Body of pancreas (tissue), 4 donors: ENCODE data around the gene KREMEN1. TPM values are rescaled to one million over a fixed set of nuclear protein-coding genes. Genes with fewer than 3 reads are reported as not detected.

Source experiments
- ATAC-seq: fragments of 150-250 bp; one replicate; pipeline ENCODE4 v1.9.1; 2016
- DNase-seq, 4 donors: peaks; one replicate each; pipeline ENCODE4 v3.0.0-alpha.2; 2019
- H3K27ac ChIP-seq, 4 donors: fragments of 200-600 bp; sonication (generic); 1 replicate in 3 of 4; 2 replicates in 1 of 4; pipeline versions ENCODE4 v1.5.1 to v1.6.1; 2016 to 2019; ENCODE audit warnings: mild to moderate bottlenecking in 1 of 4, mixed read lengths in 1 of 4, moderate library complexity in 1 of 4
- H3K27me3 ChIP-seq, 2 donors: fragments of 200-600 bp; sonication (generic); one replicate each; pipeline ENCODE4 v1.6.0; 2016; ENCODE audit warnings: mild to moderate bottlenecking in 1 of 2
- H3K36me3 ChIP-seq, 2 donors: fragments of 200-600 bp; sonication (generic); replicated peaks in 1 of 2; 2 replicates each; pipeline ENCODE4 v1.5.1; 2016; ENCODE audit warnings: low read depth in 2 of 2; ENCODE audit not compliant: insufficient read depth in 1 of 2
- H3K4me1 ChIP-seq: fragments of 200-600 bp; sonication (generic); one replicate; pipeline ENCODE4 v1.6.0; 2016
- H3K4me3 ChIP-seq, 2 donors: fragments of 200-600 bp; sonication (generic); 1 replicate in 1 of 2; 2 replicates in 1 of 2; pipeline ENCODE4 v1.5.1; 2016 to 2019
- H3K9me3 ChIP-seq, 3 donors: fragments of 200-600 bp; sonication (generic); 1 replicate in 2 of 3; 2 replicates in 1 of 3; pipeline ENCODE4 v1.5.1; 2016
- POLR2A ChIP-seq, 3 donors: fragments of 450-650 bp; IDR thresholded peaks; one replicate each; pipeline ENCODE4 v1.6.1; 2016; ENCODE audit warnings: antibody characterized with exemption in 3 of 3, mild to moderate bottlenecking in 2 of 3
- WGBS, 2 donors: methylation state at CpG; one replicate each; pipeline ENCODE4 v1.1.5; 2017; 5-methylcytosine and 5-hydroxymethylcytosine counted together
- intact Hi-C: fragments of 100-400 bp; cut with DNase I; formaldehyde crosslinking; loops from one replicate; pipeline ENCODE4 v1.15.1; 2023
- total RNA-seq, 2 donors: library from RNA; depleted of rRNA; stranded (reverse); fragments of >200 nt; gene quantifications; one replicate each; pipeline ENCODE4 v1.1.0, GENCODE V29; 2016
- TF ChIP-seq, protein P1 (sequence below), 7 experiments: fragments of 450-650 bp in 4 of 7; fragments of 200-600 bp in 3 of 7; sonication (generic) in 3 of 7; IDR thresholded peaks; one replicate each; pipeline ENCODE4 v1.5.1; 2016 to 2019; ENCODE audit warnings: antibody characterized with exemption in 7 of 7

The KREMEN1 gene
- total RNA-seq, 2 donors from 2014 or later, result 6.6 to 7.3 TPM

DNA sequence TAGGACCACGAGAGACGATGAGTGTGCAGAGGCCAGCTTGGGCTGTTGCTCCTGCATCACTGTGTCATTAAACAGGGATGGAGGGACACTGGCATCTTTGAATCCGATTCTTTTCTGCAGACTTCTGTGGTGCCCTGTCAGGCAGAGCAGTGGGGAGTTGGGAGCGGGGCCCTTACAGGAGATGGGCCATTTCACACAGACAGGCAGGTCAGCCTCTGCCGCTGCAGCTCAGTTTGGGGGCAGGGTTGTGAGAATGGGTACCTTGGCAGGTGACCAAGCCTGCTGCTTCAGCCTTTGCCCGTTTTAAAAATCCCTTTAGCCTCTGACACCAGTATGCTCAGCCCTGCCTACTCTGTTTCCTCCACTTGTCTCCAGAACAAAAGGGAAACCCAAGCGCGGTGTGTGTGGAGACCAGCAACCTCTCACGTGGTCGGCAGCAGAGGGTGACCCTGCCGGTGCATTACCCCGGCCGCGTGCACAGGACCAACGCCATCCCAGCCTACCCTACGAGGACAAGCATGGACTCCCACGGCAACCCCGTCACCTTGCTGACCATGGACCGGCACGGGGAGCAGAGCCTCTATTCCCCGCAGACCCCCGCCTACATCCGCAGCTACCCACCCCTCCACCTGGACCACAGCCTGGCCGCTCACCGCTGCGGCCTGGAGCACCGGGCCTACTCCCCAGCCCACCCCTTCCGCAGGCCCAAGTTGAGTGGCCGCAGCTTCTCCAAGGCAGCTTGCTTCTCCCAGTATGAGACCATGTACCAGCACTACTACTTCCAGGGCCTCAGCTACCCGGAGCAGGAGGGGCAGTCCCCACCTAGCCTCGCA lies 23.8 kb upstream of the KREMEN1 start:
- TF ChIP-seq, protein P1, sequence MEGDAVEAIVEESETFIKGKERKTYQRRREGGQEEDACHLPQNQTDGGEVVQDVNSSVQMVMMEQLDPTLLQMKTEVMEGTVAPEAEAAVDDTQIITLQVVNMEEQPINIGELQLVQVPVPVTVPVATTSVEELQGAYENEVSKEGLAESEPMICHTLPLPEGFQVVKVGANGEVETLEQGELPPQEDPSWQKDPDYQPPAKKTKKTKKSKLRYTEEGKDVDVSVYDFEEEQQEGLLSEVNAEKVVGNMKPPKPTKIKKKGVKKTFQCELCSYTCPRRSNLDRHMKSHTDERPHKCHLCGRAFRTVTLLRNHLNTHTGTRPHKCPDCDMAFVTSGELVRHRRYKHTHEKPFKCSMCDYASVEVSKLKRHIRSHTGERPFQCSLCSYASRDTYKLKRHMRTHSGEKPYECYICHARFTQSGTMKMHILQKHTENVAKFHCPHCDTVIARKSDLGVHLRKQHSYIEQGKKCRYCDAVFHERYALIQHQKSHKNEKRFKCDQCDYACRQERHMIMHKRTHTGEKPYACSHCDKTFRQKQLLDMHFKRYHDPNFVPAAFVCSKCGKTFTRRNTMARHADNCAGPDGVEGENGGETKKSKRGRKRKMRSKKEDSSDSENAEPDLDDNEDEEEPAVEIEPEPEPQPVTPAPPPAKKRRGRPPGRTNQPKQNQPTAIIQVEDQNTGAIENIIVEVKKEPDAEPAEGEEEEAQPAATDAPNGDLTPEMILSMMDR (IDR thresholded peaks at IDR 0.05), result no peak
- DNase-seq, result no peak
- no peaks in the 10 kb centered on the region for H3K9me3 ChIP-seq
- H3K4me3 ChIP-seq, result no peak overlapping the region
- H3K4me1 ChIP-seq, result no peaks in the 10 kb centered on the region
- 90 to 94% methylated on average over 17 to 31 of the region's 31 CpGs for WGBS, 2 donors
- no peak overlapping the region for H3K27ac ChIP-seq
- H3K27me3 ChIP-seq, result no peaks in the 10 kb centered on the region
- H3K36me3 ChIP-seq, result peaks cover 0 to 27% of the 10 kb centered on the region in 2 donors
- intact Hi-C loops, result no loop called here
- no peak for ATAC-seq

DNA sequence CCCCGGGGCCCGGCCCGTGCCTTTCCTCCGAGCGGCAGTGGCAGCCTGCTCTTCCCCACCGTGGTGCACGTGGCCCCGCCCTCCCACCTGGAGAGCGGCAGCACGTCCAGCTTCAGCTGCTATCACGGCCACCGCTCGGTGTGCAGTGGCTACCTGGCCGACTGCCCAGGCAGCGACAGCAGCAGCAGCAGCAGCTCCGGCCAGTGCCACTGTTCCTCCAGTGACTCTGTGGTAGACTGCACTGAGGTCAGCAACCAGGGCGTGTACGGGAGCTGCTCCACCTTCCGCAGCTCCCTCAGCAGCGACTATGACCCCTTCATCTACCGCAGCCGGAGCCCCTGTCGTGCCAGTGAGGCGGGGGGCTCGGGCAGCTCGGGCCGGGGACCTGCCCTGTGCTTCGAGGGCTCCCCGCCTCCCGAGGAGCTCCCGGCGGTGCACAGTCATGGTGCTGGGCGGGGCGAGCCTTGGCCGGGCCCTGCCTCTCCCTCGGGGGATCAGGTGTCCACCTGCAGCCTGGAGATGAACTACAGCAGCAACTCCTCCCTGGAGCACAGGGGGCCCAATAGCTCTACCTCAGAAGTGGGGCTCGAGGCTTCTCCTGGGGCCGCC lies 23.1 kb upstream of the KREMEN1 start:
- Histone ChIP-seq H3K4me1 (no peaks in the 10 kb centered on the region), H3K36me3 (peaks cover 0 to 27% of the 10 kb centered on the region in 2 donors), H3K9me3 (no peaks in the 10 kb centered on the region), H3K4me3 (no peak overlapping the region), H3K27ac (no peak overlapping the region), H3K27me3 (no peaks in the 10 kb centered on the region)
- ATAC-seq (no peak), DNase-seq (no peak)
- TF ChIP-seq, protein P1 (IDR thresholded peaks at IDR 0.05), result no peak
- TF ChIP-seq POLR2A (IDR thresholded peaks at IDR 0.05), result no peak
- WGBS, 2 donors, result 94% methylated on average over 37 of the region's 38 CpGs; no CpG with 5 or more reads in 1 of the 2 donors
- intact Hi-C loops, result no loop called here

DNA sequence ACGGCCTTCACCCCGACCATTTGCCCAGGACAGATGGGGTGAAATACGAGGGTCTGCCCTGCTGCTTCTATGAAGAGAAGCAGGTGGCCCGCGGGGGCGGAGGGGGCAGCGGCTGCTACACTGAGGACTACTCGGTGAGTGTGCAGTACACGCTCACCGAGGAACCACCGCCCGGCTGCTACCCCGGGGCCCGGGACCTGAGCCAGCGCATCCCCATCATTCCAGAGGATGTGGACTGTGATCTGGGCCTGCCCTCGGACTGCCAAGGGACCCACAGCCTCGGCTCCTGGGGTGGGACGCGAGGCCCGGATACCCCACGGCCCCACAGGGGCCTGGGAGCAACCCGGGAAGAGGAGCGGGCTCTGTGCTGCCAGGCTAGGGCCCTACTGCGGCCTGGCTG lies 22.4 kb upstream of the KREMEN1 start:
- WGBS, 2 donors, result 92% methylated on average over 23 of the region's 24 CpGs; no CpG with 5 or more reads in 1 of the 2 donors
- peaks cover 0 to 27% of the 10 kb centered on the region in 2 donors for H3K36me3 ChIP-seq
- DNase-seq (no peak), ATAC-seq (no peak)
- H3K9me3 ChIP-seq, result no peaks in the 10 kb centered on the region
- no peak overlapping the region for H3K4me3 ChIP-seq
- no peak for TF ChIP-seq POLR2A (IDR thresholded peaks at IDR 0.05)
- TF ChIP-seq, protein P1 (IDR thresholded peaks at IDR 0.05), result no peak
- intact Hi-C loops, result no loop called here
- H3K27me3 ChIP-seq, result no peaks in the 10 kb centered on the region
- no peak overlapping the region for H3K27ac ChIP-seq
- no peaks in the 10 kb centered on the region for H3K4me1 ChIP-seq

DNA sequence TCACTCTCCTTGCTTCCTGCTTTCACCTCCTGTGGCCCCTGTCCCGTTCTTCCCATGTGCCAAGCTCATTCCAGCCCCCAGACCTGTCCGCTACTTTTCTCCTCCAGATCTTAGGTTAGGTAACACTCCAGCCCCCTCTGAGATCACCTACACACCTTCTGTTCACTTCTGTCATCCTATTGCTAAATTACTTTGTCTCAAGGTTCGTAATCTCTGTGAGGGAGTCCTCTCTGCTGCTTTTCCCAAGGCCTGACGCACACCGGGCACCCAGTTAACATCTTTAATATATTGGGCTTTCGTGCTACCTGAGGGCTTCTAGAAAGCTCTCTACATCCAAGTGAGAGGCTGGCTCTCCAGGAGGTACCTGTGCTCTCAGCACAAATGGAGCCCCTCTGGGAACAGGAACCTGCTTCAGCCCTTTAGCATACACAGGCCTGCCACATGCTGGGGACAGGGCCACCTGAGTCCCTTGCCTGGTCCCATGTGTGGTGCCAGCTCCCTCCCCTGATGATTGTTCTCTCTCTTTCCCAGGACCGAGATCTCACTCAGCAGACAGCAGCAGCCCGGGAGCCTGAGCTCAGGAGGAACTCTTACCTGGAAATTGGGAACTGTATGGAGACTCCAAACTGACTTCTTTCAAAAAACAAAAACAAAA lies 19.7 kb upstream of the KREMEN1 start:
- DNase-seq (no peak), ATAC-seq (no peak)
- 91 to 93% methylated on average over 8 of the region's 8 CpGs for WGBS, 2 donors
- intact Hi-C loops, result no loop called here
- Histone ChIP-seq H3K9me3 (no peaks in the 10 kb centered on the region), H3K4me1 (no peaks in the 10 kb centered on the region), H3K4me3 (no peak overlapping the region), H3K27me3 (no peaks in the 10 kb centered on the region), H3K36me3 (peaks cover 0 to 20% of the 10 kb centered on the region in 2 donors), H3K27ac (no peak overlapping the region)
- TF ChIP-seq, protein P1 (IDR thresholded peaks at IDR 0.05), result no peak
- TF ChIP-seq POLR2A (IDR thresholded peaks at IDR 0.05), result no peak
